Stimulated activated naive CD8-positive, alpha-beta T cell treated with anti-CD3 and anti-CD28 coated beads, Interleukin-15, Interleukin-2, amounts not matched to agents 100 ng/mL and 50 ng/mL, for 24 hours (primary cell): Measurements from ENCODE around the gene ZNF385D.

Experiments
- H3K27ac Mint-ChIP-seq: one replicate; pipeline ENCODE4 v1.8.0; 2021; ENCODE audit warnings: mild to moderate bottlenecking, mixed read lengths
- H3K27me3 Mint-ChIP-seq: one replicate; pipeline ENCODE4 v1.8.0; 2021; ENCODE audit warnings: mixed read lengths
- H3K36me3 Mint-ChIP-seq: one replicate; pipeline ENCODE4 v1.8.0; 2021; ENCODE audit warnings: low read depth, mixed read lengths
- H3K4me1 Mint-ChIP-seq: one replicate; pipeline ENCODE4 v1.8.0; 2021; ENCODE audit warnings: low read depth, mixed read lengths
- H3K4me3 Mint-ChIP-seq: one replicate; pipeline ENCODE4 v1.8.0; 2021; ENCODE audit warnings: mild to moderate bottlenecking, mixed read lengths
- H3K9me3 Mint-ChIP-seq: one replicate; pipeline ENCODE4 v1.8.0; 2021; ENCODE audit warnings: mixed read lengths

Gene ZNF385D

GRCh38 chr3:21457084-21457483 is 293.9 kb downstream of the ZNF385D start:
- Mint-ChIP-seq H3K27me3 (no peaks in the 10 kb centered on the region), H3K27ac (no peak overlapping the region), H3K4me3 (no peak overlapping the region), H3K4me1 (no peaks in the 10 kb centered on the region), H3K36me3 (no peaks in the 10 kb centered on the region), H3K9me3 (peaks cover 4% of the 10 kb centered on the region)

DNA sequence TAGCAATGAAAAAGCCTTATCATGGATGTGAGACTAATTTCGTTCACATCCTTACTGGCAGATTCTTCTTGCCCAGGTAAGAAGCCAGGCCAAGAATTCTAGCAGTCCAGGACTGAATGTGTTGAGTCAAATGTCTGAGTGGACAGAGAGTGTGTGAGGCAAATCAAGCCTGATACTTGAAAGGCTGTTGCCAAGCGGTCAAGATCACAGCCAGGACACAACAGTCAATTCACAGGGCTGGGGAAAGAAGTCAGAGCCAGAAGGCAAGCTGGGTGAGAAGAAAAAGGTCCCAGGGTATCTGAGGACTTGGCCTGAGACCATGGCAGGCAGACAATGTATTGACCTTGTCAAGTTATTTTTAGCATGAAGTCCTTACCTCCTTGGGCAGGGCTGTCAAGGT is 301.3 kb downstream of the ZNF385D start:
- no peaks in the 10 kb centered on the region for H3K27me3 Mint-ChIP-seq
- H3K27ac Mint-ChIP-seq, result no peak overlapping the region
- peaks cover 8% of the 10 kb centered on the region for H3K9me3 Mint-ChIP-seq
- no peaks in the 10 kb centered on the region for H3K4me1 Mint-ChIP-seq
- H3K4me3 Mint-ChIP-seq, result no peak overlapping the region
- no peaks in the 10 kb centered on the region for H3K36me3 Mint-ChIP-seq

DNA sequence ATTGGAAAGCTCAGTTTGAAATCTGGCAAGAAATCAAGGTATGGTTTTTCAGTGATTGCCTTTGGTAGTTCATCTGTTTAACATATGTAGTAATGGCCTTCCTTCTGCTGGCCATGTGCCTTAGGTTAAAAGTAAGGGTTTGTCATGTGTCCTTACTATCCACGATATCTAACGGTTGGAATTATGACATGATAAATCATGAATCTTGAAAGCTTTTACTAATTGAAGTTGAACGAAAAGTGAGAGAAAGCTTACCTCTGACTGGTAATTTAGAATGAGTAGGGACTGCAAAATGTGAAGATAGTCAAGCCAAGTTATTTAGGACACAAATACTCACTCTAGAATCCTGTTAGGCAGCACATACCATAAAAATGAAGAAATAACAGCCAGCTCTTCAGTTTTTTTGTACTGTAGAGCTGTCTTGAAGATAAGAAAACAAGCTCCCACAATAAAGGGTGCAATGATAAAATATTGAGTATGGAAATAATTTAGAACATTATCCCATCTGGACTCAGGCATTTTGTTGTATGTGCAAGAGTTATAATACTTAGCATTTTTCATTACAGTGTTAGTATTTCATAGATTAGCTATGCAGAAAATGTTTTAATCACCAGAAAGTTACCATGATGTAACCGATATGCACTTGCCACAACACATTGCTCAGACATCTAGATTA is 303.4 kb downstream of the ZNF385D start:
- H3K27ac Mint-ChIP-seq, result no peak overlapping the region
- no peaks in the 10 kb centered on the region for H3K27me3 Mint-ChIP-seq
- peaks cover 4% of the 10 kb centered on the region for H3K9me3 Mint-ChIP-seq
- H3K4me1 Mint-ChIP-seq, result no peaks in the 10 kb centered on the region
- H3K4me3 Mint-ChIP-seq, result no peak overlapping the region
- H3K36me3 Mint-ChIP-seq, result no peaks in the 10 kb centered on the region

DNA sequence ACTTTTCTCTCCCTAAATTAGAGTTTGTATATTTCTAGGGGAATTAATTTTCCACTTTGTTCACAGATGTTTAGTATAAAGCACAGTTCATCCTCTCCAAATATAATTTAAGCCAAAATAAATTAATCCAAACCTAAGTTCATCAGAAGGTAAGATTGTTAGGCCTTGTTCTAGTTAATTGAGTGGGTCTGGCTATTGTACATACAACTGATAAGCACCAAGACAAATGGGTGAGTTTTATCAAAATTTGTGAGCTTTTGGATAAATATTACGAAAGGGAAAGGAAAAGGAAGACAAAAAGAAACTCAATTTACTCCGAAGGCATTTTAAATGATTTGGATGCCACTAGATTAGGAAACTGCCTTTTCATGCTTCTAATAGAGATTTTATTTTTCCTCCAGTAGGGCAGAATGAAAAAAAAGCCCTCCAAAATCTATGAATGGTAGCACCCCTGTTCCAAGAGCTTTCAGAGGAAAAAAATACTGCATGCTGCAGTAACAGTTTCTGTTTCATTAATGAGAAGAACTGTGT is 304.0 kb downstream of the ZNF385D start:
- H3K4me3 Mint-ChIP-seq, result no peak overlapping the region
- H3K27ac Mint-ChIP-seq, result no peak overlapping the region
- peaks cover 4% of the 10 kb centered on the region for H3K9me3 Mint-ChIP-seq
- H3K36me3 Mint-ChIP-seq, result no peaks in the 10 kb centered on the region
- no peaks in the 10 kb centered on the region for H3K4me1 Mint-ChIP-seq
- H3K27me3 Mint-ChIP-seq, result no peaks in the 10 kb centered on the region

- Mint-ChIP-seq H3K36me3 (no peaks in the 10 kb centered on the region), H3K4me3 (no peak overlapping the region), H3K27me3 (no peaks in the 10 kb centered on the region), H3K27ac (no peak overlapping the region), H3K9me3 (peaks cover 4% of the 10 kb centered on the region), H3K4me1 (no peaks in the 10 kb centered on the region)
Observed at GRCh38 chr3:21446027-21446426, 305.0 kb downstream of the ZNF385D start.

GRCh38 chr3:21441821-21442220 is 309.2 kb downstream of the ZNF385D start:
- no peak overlapping the region for H3K27ac Mint-ChIP-seq
- H3K4me1 Mint-ChIP-seq, result no peaks in the 10 kb centered on the region
- peaks cover 4% of the 10 kb centered on the region for H3K9me3 Mint-ChIP-seq
- no peaks in the 10 kb centered on the region for H3K36me3 Mint-ChIP-seq
- no peak overlapping the region for H3K4me3 Mint-ChIP-seq
- no peaks in the 10 kb centered on the region for H3K27me3 Mint-ChIP-seq

DNA sequence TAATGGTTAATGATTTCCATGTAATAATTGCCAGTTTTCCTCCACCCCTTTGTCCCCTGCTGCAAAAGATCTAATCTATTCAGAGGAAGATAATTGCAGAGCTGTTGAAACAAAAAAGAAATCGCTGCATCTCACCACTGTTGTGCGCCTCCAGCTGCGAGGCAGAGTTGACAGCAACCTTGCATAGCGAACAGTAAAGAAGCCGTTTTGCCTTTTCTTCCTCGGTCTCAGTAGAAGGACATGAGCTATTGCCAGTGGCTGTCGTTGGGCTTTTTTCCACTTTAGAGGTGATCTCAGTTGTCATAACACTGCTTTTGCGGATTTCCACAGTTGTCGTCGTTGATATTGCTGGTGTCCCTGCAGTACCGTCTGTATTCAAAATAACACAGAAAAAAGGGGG is 314.2 kb downstream of the ZNF385D start:
- Mint-ChIP-seq H3K4me1 (no peaks in the 10 kb centered on the region), H3K4me3 (no peak overlapping the region), H3K9me3 (peaks cover 11% of the 10 kb centered on the region)

DNA sequence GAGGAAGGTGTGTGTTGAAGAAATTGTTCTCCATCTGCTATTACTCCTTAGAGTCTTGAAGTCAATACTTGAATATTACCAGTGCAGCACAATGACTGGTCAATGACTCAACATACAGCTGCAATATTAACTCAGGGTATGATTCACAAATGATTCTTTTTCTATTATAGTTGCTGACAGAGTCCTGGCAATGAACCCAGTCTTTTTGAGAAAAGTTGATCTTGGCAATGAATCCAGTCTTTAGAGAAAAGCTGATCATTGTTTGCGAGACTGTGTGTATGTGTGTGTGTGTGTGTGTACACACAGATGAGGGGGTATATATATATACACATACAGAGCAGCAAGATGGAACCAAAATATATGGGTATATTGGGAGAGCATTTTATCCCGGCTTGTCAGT is 315.1 kb downstream of the ZNF385D start:
- H3K4me1 Mint-ChIP-seq, result no peaks in the 10 kb centered on the region
- no peaks in the 10 kb centered on the region for H3K36me3 Mint-ChIP-seq
- H3K4me3 Mint-ChIP-seq, result no peak overlapping the region
- H3K27me3 Mint-ChIP-seq, result no peaks in the 10 kb centered on the region
- H3K9me3 Mint-ChIP-seq, result peaks cover 11% of the 10 kb centered on the region
- H3K27ac Mint-ChIP-seq, result no peak overlapping the region

More for the DNA sequence above, 314.2 kb downstream of the ZNF385D start:
- Mint-ChIP-seq H3K27me3 (no peaks in the 10 kb centered on the region), H3K36me3 (no peaks in the 10 kb centered on the region), H3K27ac (no peak overlapping the region)

- no peaks in the 10 kb centered on the region for H3K4me1 Mint-ChIP-seq
- peaks cover 11% of the 10 kb centered on the region for H3K9me3 Mint-ChIP-seq
- no peaks in the 10 kb centered on the region for H3K27me3 Mint-ChIP-seq
- H3K4me3 Mint-ChIP-seq, result no peak overlapping the region
- H3K27ac Mint-ChIP-seq, result no peak overlapping the region
- no peaks in the 10 kb centered on the region for H3K36me3 Mint-ChIP-seq
Observed at GRCh38 chr3:21434310-21434709, 316.7 kb downstream of the ZNF385D start.

DNA sequence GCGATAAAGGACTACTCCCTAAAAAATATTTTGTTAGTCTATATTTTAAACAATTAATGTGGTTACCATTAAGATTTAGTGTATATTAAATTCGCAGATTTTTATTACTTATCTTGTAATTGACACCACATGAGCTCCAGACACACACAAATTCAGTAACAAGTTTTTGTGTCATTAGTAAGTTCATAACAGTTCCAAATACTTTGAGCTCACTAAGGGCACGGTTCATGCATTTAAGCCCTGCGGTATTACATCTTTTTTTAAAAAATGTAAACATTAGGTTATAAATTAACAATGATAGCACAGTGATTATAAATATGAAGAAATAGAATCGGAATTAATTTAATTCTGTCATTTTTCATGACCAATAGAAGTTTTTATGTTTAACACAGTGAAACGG is 317.3 kb downstream of the ZNF385D start:
- no peak overlapping the region for H3K4me3 Mint-ChIP-seq
- H3K9me3 Mint-ChIP-seq, result peaks cover 11% of the 10 kb centered on the region
- H3K36me3 Mint-ChIP-seq, result no peaks in the 10 kb centered on the region
- H3K27me3 Mint-ChIP-seq, result no peaks in the 10 kb centered on the region
- no peak overlapping the region for H3K27ac Mint-ChIP-seq
- H3K4me1 Mint-ChIP-seq, result no peaks in the 10 kb centered on the region

- Mint-ChIP-seq H3K9me3 (peaks cover 1% of the 10 kb centered on the region), H3K4me3 (no peak overlapping the region), H3K27me3 (no peaks in the 10 kb centered on the region), H3K27ac (no peak overlapping the region), H3K36me3 (no peaks in the 10 kb centered on the region), H3K4me1 (no peaks in the 10 kb centered on the region)
Observed at GRCh38 chr3:21426920-21427319, 324.1 kb downstream of the ZNF385D start.

GRCh38 chr3:21425715-21426114 is 325.3 kb downstream of the ZNF385D start:
- Mint-ChIP-seq H3K9me3 (peaks cover 3% of the 10 kb centered on the region), H3K36me3 (no peaks in the 10 kb centered on the region), H3K4me1 (no peaks in the 10 kb centered on the region), H3K4me3 (no peak overlapping the region), H3K27me3 (no peaks in the 10 kb centered on the region), H3K27ac (no peak overlapping the region)

- H3K27ac Mint-ChIP-seq, result no peak overlapping the region
- H3K4me3 Mint-ChIP-seq, result no peak overlapping the region
- peaks cover 9% of the 10 kb centered on the region for H3K9me3 Mint-ChIP-seq
- no peaks in the 10 kb centered on the region for H3K4me1 Mint-ChIP-seq
- H3K27me3 Mint-ChIP-seq, result no peaks in the 10 kb centered on the region
- H3K36me3 Mint-ChIP-seq, result no peaks in the 10 kb centered on the region
Observed at GRCh38 chr3:21421096-21421495, 329.9 kb downstream of the ZNF385D start.

- no peaks in the 10 kb centered on the region for H3K27me3 Mint-ChIP-seq
- no peak overlapping the region for H3K4me3 Mint-ChIP-seq
- H3K27ac Mint-ChIP-seq, result no peak overlapping the region
- H3K9me3 Mint-ChIP-seq, result peaks cover 9% of the 10 kb centered on the region
- H3K36me3 Mint-ChIP-seq, result no peaks in the 10 kb centered on the region
- H3K4me1 Mint-ChIP-seq, result no peaks in the 10 kb centered on the region
Observed at GRCh38 chr3:21417991-21418390, 333.0 kb downstream of the ZNF385D start.

GRCh38 chr3:21414506-21414905 is 336.5 kb downstream of the ZNF385D start:
- no peak overlapping the region for H3K4me3 Mint-ChIP-seq
- no peak overlapping the region for H3K27ac Mint-ChIP-seq
- no peaks in the 10 kb centered on the region for H3K27me3 Mint-ChIP-seq
- H3K9me3 Mint-ChIP-seq, result peaks cover 5% of the 10 kb centered on the region
- H3K36me3 Mint-ChIP-seq, result no peaks in the 10 kb centered on the region
- no peaks in the 10 kb centered on the region for H3K4me1 Mint-ChIP-seq

DNA sequence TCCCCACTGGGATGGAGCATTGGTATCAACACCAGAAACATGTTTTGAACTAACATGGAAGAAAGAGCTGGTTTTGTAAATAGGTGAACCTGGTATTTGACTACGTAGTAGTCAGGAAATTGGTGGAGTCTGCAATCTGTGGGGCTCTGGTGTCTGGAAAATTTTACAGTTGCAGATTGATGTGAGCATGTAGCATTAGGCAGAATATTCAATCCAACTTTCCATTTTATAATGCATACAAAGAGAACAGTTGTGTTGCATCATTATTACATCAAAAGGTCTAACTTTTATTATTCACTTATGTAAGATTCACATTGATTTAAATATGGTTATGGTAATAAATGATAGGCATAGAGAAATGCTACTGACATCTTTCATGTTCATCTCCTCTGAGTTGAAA is 340.0 kb downstream of the ZNF385D start:
- no peak overlapping the region for H3K27ac Mint-ChIP-seq
- H3K27me3 Mint-ChIP-seq, result no peaks in the 10 kb centered on the region
- no peaks in the 10 kb centered on the region for H3K36me3 Mint-ChIP-seq
- no peak overlapping the region for H3K4me3 Mint-ChIP-seq
- peaks cover 5% of the 10 kb centered on the region for H3K9me3 Mint-ChIP-seq
- H3K4me1 Mint-ChIP-seq, result no peaks in the 10 kb centered on the region
